DMS79 (cell line): ENCODE measurements around the gene TMEM87A.
A peak's percentile ranks its signal among the peaks of the same experiment; 100 is the strongest.

Experiments
- DNase-seq: peaks from one replicate; lab custom pipeline; 2025; lab: John Stamatoyannopoulos, UW

Gene TMEM87A

GRCh38 chr15:42165106-42165505, 108.1 kb downstream of the TMEM87A start:
- DNase-seq, result no peak

- DNase-seq, result peak; percentile 12
Measured at GRCh38 chr15:42163947-42164550, 109.2 kb downstream of the TMEM87A start.

- DNase-seq, result no peak
Measured at GRCh38 chr15:42163291-42163690, 109.9 kb downstream of the TMEM87A start.
